ENCODE results near the gene C1QTNF1. TPM values are rescaled to one million over a fixed set of nuclear protein-coding genes. Genes with fewer than 3 reads are reported as not detected.
A peak's percentile ranks its signal among the peaks of the same experiment; 100 is the strongest.

Gene C1QTNF1
- total and polyA plus RNA-seq, 9 of the 15 experiments (the other 6 are each of a cell fraction or from before 2014, with no cell fraction given), result 0.09 TPM; not detected in 8

DNA sequence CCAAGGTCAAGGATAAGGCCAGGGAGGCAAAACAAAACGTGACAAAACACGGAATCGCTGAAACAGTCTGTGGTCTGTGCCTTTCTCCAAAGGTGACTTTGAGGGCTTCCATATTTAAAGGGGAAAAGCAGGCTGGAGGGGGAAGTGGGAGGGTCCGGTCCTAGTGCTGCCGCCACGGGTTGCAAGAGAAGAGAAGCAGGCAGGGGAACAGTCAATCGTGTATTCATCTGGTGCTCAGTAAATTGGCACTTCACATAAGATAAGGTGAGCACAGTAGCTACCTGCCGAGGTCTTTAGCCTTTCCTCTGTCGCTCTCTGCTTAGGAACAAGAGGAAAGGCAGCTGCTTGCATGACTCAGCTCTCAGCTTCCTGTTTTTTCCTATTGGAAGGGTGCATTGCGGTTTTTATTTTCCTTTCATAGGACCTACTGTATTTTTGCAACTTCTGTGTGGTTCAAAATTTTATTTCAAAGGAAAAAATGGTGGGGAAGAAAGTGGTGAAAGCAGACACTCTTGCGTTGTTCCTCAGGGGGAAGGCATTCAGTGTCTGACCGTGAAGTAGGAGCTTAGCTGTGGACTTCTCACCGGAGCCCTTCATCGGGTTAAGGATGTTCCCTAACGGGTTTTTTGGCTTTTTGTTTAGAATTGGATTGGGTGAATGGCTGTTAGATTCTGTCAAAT lies 37.2 kb upstream of the C1QTNF1 start (continued):
- TF ChIP-seq THAP12 (CRISPR knock-in tag; IDR thresholded peaks at IDR 0.05), result no peak
- TF ChIP-seq GABPB1 (CRISPR knock-in tag; IDR thresholded peaks at IDR 0.05), result no peak
- TF ChIP-seq SPI1 (IDR thresholded peaks at IDR 0.05; ENCODE audit: borderline replicate concordance, low read depth, low read length), result peak; percentile 38; the same call in 1 of the 2 replicates
- TF ChIP-seq, protein P1, sequence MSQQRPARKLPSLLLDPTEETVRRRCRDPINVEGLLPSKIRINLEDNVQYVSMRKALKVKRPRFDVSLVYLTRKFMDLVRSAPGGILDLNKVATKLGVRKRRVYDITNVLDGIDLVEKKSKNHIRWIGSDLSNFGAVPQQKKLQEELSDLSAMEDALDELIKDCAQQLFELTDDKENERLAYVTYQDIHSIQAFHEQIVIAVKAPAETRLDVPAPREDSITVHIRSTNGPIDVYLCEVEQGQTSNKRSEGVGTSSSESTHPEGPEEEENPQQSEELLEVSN (IDR thresholded peaks at IDR 0.05; ENCODE audit: borderline replicate concordance in 1 of 2, extremely low read depth in 1 of 2, insufficient read depth in 1 of 2, insufficient read length in 1 of 2, low read depth in 1 of 2, low read length in 1 of 2, poor library complexity in 1 of 2, severe bottlenecking in 1 of 2), result no peak
- peak in 1 of 3 experiments; percentile 59 for TF ChIP-seq YY1 (IDR thresholded peaks at IDR 0.05; ENCODE audit: borderline replicate concordance in 1 of 3, control insufficient read depth in 1 of 3, extremely low read depth in 1 of 3, insufficient read depth in 3 of 3, insufficient read length in 1 of 3, insufficient replicate concordance in 2 of 3, low read depth in 1 of 3, low read length in 2 of 3)
- no peak for TF ChIP-seq SIN3A (IDR thresholded peaks at IDR 0.05; ENCODE audit: borderline replicate concordance in 2 of 2, control insufficient read depth in 1 of 2, low read depth in 2 of 2, low read length in 2 of 2)
- no peak for TF ChIP-seq ELF2 (CRISPR knock-in tag; IDR thresholded peaks at IDR 0.05)
- no peak for TF ChIP-seq ASH1L (IDR thresholded peaks at IDR 0.05; ENCODE audit: borderline replicate concordance, low read depth, partially characterized antibody)
- TF ChIP-seq PHF21A (IDR thresholded peaks at IDR 0.05; ENCODE audit: borderline replicate concordance, low read depth), result no peak
- peak; percentile 43; the same call in 1 of the 2 replicates for TF ChIP-seq ZNF583 (CRISPR knock-in tag; IDR thresholded peaks at IDR 0.05)
- TF ChIP-seq FOXK2 (conservative IDR thresholded peaks at IDR 0.05 in 1 of 2, IDR thresholded peaks at IDR 0.05 in 1 of 2; ENCODE audit: low read depth in 2 of 2), result no peak
- TF ChIP-seq ZNF76 (CRISPR knock-in tag; IDR thresholded peaks at IDR 0.05; ENCODE audit: borderline replicate concordance), result no peak
- no peak for TF ChIP-seq NFIX (CRISPR knock-in tag; IDR thresholded peaks at IDR 0.05; ENCODE audit: low read depth)
- TF ChIP-seq ZNF197 (CRISPR knock-in tag; IDR thresholded peaks at IDR 0.05; ENCODE audit: low read depth), result no peak
- no peak for TF ChIP-seq THRAP3 (IDR thresholded peaks at IDR 0.05; ENCODE audit: borderline replicate concordance)
- no peak for TF ChIP-seq RNF219 (CRISPR knock-in tag; IDR thresholded peaks at IDR 0.05)

Data from K562 (cell line).